GM19239 (cell line): ENCODE data around the gene TSPAN16.

ENCODE experiments used
- DNase-seq: peaks from one replicate; pipeline ENCODE4 v3.0.0; 2011; ENCODE audit warnings: low spot score; ENCODE audit not compliant: insufficient read length
- FAIRE-seq: peaks from 2 replicates; lab custom pipeline; 2011; peaks lifted over from hg19 to GRCh38; lab: Jason Lieb, UNC

Gene TSPAN16

GRCh38 chr19:11267316-11268085, 28.5 kb upstream of the TSPAN16 start:
- no peak for DNase-seq
- FAIRE-seq: no peak

GRCh38 chr19:11268783-11269267, 27.1 kb upstream of the TSPAN16 start:
- DNase-seq: no peak
- FAIRE-seq: no peak

GRCh38 chr19:11269408-11269807, 26.6 kb upstream of the TSPAN16 start:
- DNase-seq (no peak), FAIRE-seq (no peak)

GRCh38 chr19:11273296-11273695, 22.7 kb upstream of the TSPAN16 start:
- FAIRE-seq (no peak), DNase-seq (no peak)

- FAIRE-seq (no peak), DNase-seq (no peak)
Measured at GRCh38 chr19:11273989-11274388, 22.0 kb upstream of the TSPAN16 start.

- FAIRE-seq (no peak), DNase-seq (no peak)
Measured at GRCh38 chr19:11274533-11275086, 21.4 kb upstream of the TSPAN16 start.

- no peak for DNase-seq
- no peak for FAIRE-seq
Measured at GRCh38 chr19:11278670-11279069, 17.3 kb upstream of the TSPAN16 start.

GRCh38 chr19:11279505-11280236, 16.3 kb upstream of the TSPAN16 start:
- peak; percentile 80 for FAIRE-seq
- peak; percentile 64 for DNase-seq

- no peak for DNase-seq
- no peak for FAIRE-seq
Measured at GRCh38 chr19:11281356-11282049, 14.5 kb upstream of the TSPAN16 start.

GRCh38 chr19:11284515-11284914, 11.4 kb upstream of the TSPAN16 start:
- DNase-seq (no peak), FAIRE-seq (no peak)

GRCh38 chr19:11286312-11286974, 9.5 kb upstream of the TSPAN16 start:
- FAIRE-seq: no peak
- no peak for DNase-seq

GRCh38 chr19:11288349-11288748, 7.6 kb upstream of the TSPAN16 start:
- no peak for DNase-seq
- no peak for FAIRE-seq

GRCh38 chr19:11290256-11290655, 5.7 kb upstream of the TSPAN16 start:
- DNase-seq (no peak), FAIRE-seq (no peak)

- DNase-seq: no peak
- FAIRE-seq: no peak
Measured at GRCh38 chr19:11291415-11291814, 4.5 kb upstream of the TSPAN16 start.

- FAIRE-seq (no peak), DNase-seq (no peak)
Measured at GRCh38 chr19:11291991-11292390, 4.0 kb upstream of the TSPAN16 start.

GRCh38 chr19:11293433-11294389, 2.2 kb upstream of the TSPAN16 start:
- FAIRE-seq (peak; percentile 87), DNase-seq (peak; percentile 82)

GRCh38 chr19:11295180-11295579, 780 bp upstream of the TSPAN16 start:
- DNase-seq (no peak), FAIRE-seq (no peak)

- DNase-seq: no peak
- no peak for FAIRE-seq
Measured at GRCh38 chr19:11296264-11296663, 304 bp downstream of the TSPAN16 start.
